IPS-20b (cell line): ENCODE results near the gene MACROD2.

Source experiments
- H3K27ac ChIP-seq: one replicate; pipeline ENCODE4 v1.5.1; 2013; ENCODE audit warnings: low read length
- H3K27me3 ChIP-seq: 2 replicates; pipeline ENCODE4 v1.6.1; 2013; ENCODE audit warnings: mild to moderate bottlenecking, low read length, inconsistent platforms; ENCODE audit not compliant: insufficient read depth
- H3K36me3 ChIP-seq: 2 replicates; pipeline ENCODE4 v1.6.1; 2013; ENCODE audit warnings: low read depth, mild to moderate bottlenecking, inconsistent platforms, low read length, moderate library complexity; ENCODE audit not compliant: insufficient read depth
- H3K4me1 ChIP-seq: 2 replicates; pipeline ENCODE4 v1.6.1; 2013; ENCODE audit warnings: mild to moderate bottlenecking, control low read depth, inconsistent platforms, low read length, moderate library complexity; ENCODE audit not compliant: insufficient read depth
- H3K4me3 ChIP-seq: 2 replicates; pipeline ENCODE4 v1.5.1; 2013; ENCODE audit warnings: mild to moderate bottlenecking, low read length, inconsistent platforms
- H3K9ac ChIP-seq: 2 replicates; pipeline ENCODE4 v1.6.1; 2013; ENCODE audit warnings: low read depth, mild to moderate bottlenecking, inconsistent platforms, low read length, moderate library complexity
- H3K9me3 ChIP-seq: 2 replicates; pipeline ENCODE4 v1.6.1; 2013; ENCODE audit warnings: mild to moderate bottlenecking, low read depth, low read length, inconsistent platforms; ENCODE audit not compliant: insufficient read depth

MACROD2 gene

GRCh38 chr20:15242773-15243172 is 1247.5 kb downstream of the MACROD2 start:
- Histone ChIP-seq H3K27ac (no peak overlapping the region), H3K27me3 (no peaks in the 10 kb centered on the region), H3K4me1 (no peaks in the 10 kb centered on the region; the same call in 1 of the 2 replicates), H3K9ac (no peak overlapping the region), H3K9me3 (no peaks in the 10 kb centered on the region), H3K4me3 (no peak overlapping the region), H3K36me3 (no peaks in the 10 kb centered on the region)

DNA sequence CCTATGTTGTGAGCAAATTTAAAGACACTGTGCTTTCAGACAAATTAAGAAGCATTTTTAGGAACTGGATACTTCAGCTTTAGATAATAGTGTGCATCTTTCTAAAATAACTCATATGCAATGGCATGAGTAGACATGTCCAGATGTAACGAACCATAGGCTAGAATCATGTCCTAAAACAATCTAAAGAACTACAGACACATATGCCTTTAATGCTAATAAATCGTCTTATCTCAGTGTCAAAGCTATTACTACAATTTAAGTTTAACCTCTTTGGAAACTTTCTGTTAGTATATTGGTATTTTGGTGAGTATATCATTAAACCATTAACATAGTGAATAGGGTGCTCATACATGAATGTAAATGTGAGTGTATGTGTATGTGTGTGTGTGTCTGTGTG is 1250.6 kb downstream of the MACROD2 start:
- no peaks in the 10 kb centered on the region for H3K9me3 ChIP-seq
- H3K4me3 ChIP-seq = no peak overlapping the region
- H3K27me3 ChIP-seq = no peaks in the 10 kb centered on the region
- no peak overlapping the region for H3K27ac ChIP-seq
- no peak overlapping the region for H3K9ac ChIP-seq
- H3K36me3 ChIP-seq = no peaks in the 10 kb centered on the region
- H3K4me1 ChIP-seq = no peaks in the 10 kb centered on the region; the same call in 1 of the 2 replicates

GRCh38 chr20:15248618-15249395 is 1253.5 kb downstream of the MACROD2 start:
- Histone ChIP-seq H3K9me3 (no peaks in the 10 kb centered on the region), H3K4me3 (no peak overlapping the region), H3K27me3 (no peaks in the 10 kb centered on the region), H3K9ac (no peak overlapping the region), H3K4me1 (no peaks in the 10 kb centered on the region; the same call in 1 of the 2 replicates), H3K27ac (no peak overlapping the region), H3K36me3 (no peaks in the 10 kb centered on the region)

GRCh38 chr20:15251171-15251570 is 1255.9 kb downstream of the MACROD2 start:
- H3K4me3 ChIP-seq = no peak overlapping the region

GRCh38 chr20:15252304-15252703 is 1257.0 kb downstream of the MACROD2 start:
- H3K36me3 ChIP-seq = no peaks in the 10 kb centered on the region
- no peak overlapping the region for H3K27ac ChIP-seq
- no peaks in the 10 kb centered on the region for H3K9me3 ChIP-seq
- H3K9ac ChIP-seq = no peak overlapping the region
- no peaks in the 10 kb centered on the region; the same call in 1 of the 2 replicates for H3K4me1 ChIP-seq
- H3K27me3 ChIP-seq = no peaks in the 10 kb centered on the region
- H3K4me3 ChIP-seq = no peak overlapping the region

More at GRCh38 chr20:15251171-15251570, 1255.9 kb downstream of the MACROD2 start:
- Histone ChIP-seq H3K9me3 (no peaks in the 10 kb centered on the region), H3K9ac (no peak overlapping the region), H3K27me3 (no peaks in the 10 kb centered on the region), H3K4me1 (no peaks in the 10 kb centered on the region; the same call in 1 of the 2 replicates), H3K36me3 (no peaks in the 10 kb centered on the region), H3K27ac (no peak overlapping the region)

- Histone ChIP-seq H3K9ac (no peak overlapping the region), H3K4me3 (no peak overlapping the region), H3K4me1 (no peaks in the 10 kb centered on the region; the same call in 1 of the 2 replicates), H3K27ac (no peak overlapping the region), H3K27me3 (no peaks in the 10 kb centered on the region), H3K9me3 (no peaks in the 10 kb centered on the region), H3K36me3 (no peaks in the 10 kb centered on the region)
Observed at GRCh38 chr20:15253431-15253830, 1258.1 kb downstream of the MACROD2 start.

GRCh38 chr20:15256676-15257568 is 1261.6 kb downstream of the MACROD2 start:
- no peaks in the 10 kb centered on the region for H3K4me1 ChIP-seq
- no peaks in the 10 kb centered on the region for H3K36me3 ChIP-seq
- no peak overlapping the region for H3K27ac ChIP-seq

DNA sequence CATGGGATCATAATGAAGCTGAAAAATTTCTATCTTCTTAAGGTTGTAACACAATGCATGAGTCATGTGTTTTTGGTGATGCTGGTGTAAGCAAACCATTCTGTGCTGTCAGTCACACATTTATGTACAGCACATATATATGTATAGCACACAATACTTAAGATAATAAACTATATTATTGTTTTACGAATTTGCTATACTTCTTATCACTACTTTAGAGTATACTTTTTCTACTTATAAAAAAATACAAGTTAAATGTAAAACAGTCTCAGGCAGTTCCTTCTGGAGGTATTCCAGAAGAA is 1262.2 kb downstream of the MACROD2 start:
- no peaks in the 10 kb centered on the region for H3K4me1 ChIP-seq
- no peak overlapping the region for H3K9ac ChIP-seq
- H3K27ac ChIP-seq = no peak overlapping the region
- H3K4me3 ChIP-seq = no peak overlapping the region
- H3K9me3 ChIP-seq = no peaks in the 10 kb centered on the region
- no peaks in the 10 kb centered on the region for H3K27me3 ChIP-seq
- H3K36me3 ChIP-seq = no peaks in the 10 kb centered on the region

More at GRCh38 chr20:15256676-15257568, 1261.6 kb downstream of the MACROD2 start:
- Histone ChIP-seq H3K9me3 (no peaks in the 10 kb centered on the region), H3K4me3 (no peak overlapping the region), H3K27me3 (no peaks in the 10 kb centered on the region), H3K9ac (no peak overlapping the region)

- Histone ChIP-seq H3K36me3 (no peaks in the 10 kb centered on the region), H3K27me3 (no peaks in the 10 kb centered on the region), H3K4me1 (no peaks in the 10 kb centered on the region), H3K4me3 (no peak overlapping the region), H3K27ac (no peak overlapping the region), H3K9me3 (no peaks in the 10 kb centered on the region), H3K9ac (no peak overlapping the region)
Observed at GRCh38 chr20:15265581-15266309, 1270.4 kb downstream of the MACROD2 start.

- Histone ChIP-seq H3K27me3 (no peaks in the 10 kb centered on the region), H3K27ac (no peak overlapping the region), H3K36me3 (no peaks in the 10 kb centered on the region), H3K4me3 (no peak overlapping the region), H3K9ac (no peak overlapping the region), H3K9me3 (no peaks in the 10 kb centered on the region), H3K4me1 (no peaks in the 10 kb centered on the region)
Observed at GRCh38 chr20:15267935-15268334, 1272.6 kb downstream of the MACROD2 start.

- Histone ChIP-seq H3K27me3 (no peaks in the 10 kb centered on the region), H3K9ac (no peak overlapping the region), H3K27ac (no peak overlapping the region), H3K9me3 (peaks cover 18% of the 10 kb centered on the region), H3K36me3 (no peaks in the 10 kb centered on the region), H3K4me1 (no peaks in the 10 kb centered on the region), H3K4me3 (no peak overlapping the region)
Observed at GRCh38 chr20:15278041-15278440, 1282.7 kb downstream of the MACROD2 start.
